ENCODE data around the gene PDGFB. TPM values are rescaled to one million over a fixed set of nuclear protein-coding genes. Genes with fewer than 3 reads are reported as not detected.

Gene PDGFB
- total and polyA plus RNA-seq, 2 of the 4 experiments (the other 2 are of a cell fraction): 0.07 TPM; not detected in 1

- Histone ChIP-seq H3K56ac (ENCODE audit: extremely low read depth, insufficient read depth, low read length) (no peak overlapping the region), H2AK5ac (ENCODE audit: low read depth, low read length) (0 out of 2 replicates have a peak overlapping the region, but pooled peaks have one; percentile 43), H2BK20ac (ENCODE audit: low read depth, low read length) (no peak overlapping the region), H2BK15ac (ENCODE audit: low read depth, low read length) (no peak overlapping the region), H3K79me1 (ENCODE audit: low read depth in 1 of 2, low read length in 2 of 2) (peaks cover 0 to 8% of the 10 kb centered on the region in 2 experiments; a peak in 1 of 4 replicates), H4K5ac (ENCODE audit: low read depth, low read length) (no peak overlapping the region), H2AK9ac (replicated peaks; ENCODE audit: low read depth, low read length, poor library complexity) (no peak overlapping the region), H3K4me2 (ENCODE audit: low read depth, low read length) (no peak overlapping the region), H3K14ac (replicated peaks; ENCODE audit: low read depth, low read length) (no peak overlapping the region), H3K27me3 (ENCODE audit: control insufficient read depth, insufficient read depth, low read length) (peaks cover 38% of the 10 kb centered on the region), H2BK120ac (ENCODE audit: low read depth, low read length) (no peak overlapping the region), H4K91ac (ENCODE audit: insufficient read depth, low read depth, low read length) (no peak overlapping the region), H2AFZ (replicated peaks; ENCODE audit: low read length, poor library complexity) (no peak overlapping the region), H4K20me1 (ENCODE audit: insufficient read depth, low read length) (no peaks in the 10 kb centered on the region), H3K36me3 (ENCODE audit: control insufficient read depth, insufficient read depth, low read length) (no peaks in the 10 kb centered on the region), H4K8ac (ENCODE audit: low read depth in 2 of 2, low read length in 2 of 2) (no peak overlapping the region), H3K9me1 (ENCODE audit: insufficient read depth, low read length) (peaks cover 15% of the 10 kb centered on the region), H3K9me3 (ENCODE audit: control insufficient read depth, insufficient read depth, low read length) (no peaks in the 10 kb centered on the region), H3K9ac (ENCODE audit: low read depth, low read length) (no peak overlapping the region), H3K27ac (ENCODE audit: insufficient read depth, low read length) (no peak overlapping the region), H3K23ac (ENCODE audit: low read depth, low read length) (no peak overlapping the region), H3K4me1 (ENCODE audit: control insufficient read depth, insufficient read depth, low read length) (peaks cover 19% of the 10 kb centered on the region), H3K4me3 (ENCODE audit: insufficient read depth, low read depth, low read length) (no peak overlapping the region), H3K4ac (ENCODE audit: low read depth, low read length) (no peak overlapping the region), H3K18ac (ENCODE audit: low read depth, low read length) (no peak overlapping the region), H2BK5ac (ENCODE audit: low read depth, low read length, poor library complexity, severe bottlenecking) (no peak overlapping the region)
- DNase-seq (no peak), ATAC-seq (ENCODE audit: low read depth) (no peak)
- in situ Hi-C loops (cut with MboI; ENCODE audit: low sequenced_read_pairs): no loop called here
- dilution Hi-C loops (cut with HindIII; ENCODE audit: low sequenced_read_pairs, unreplicated experiment): no loop called here
- BruUV-seq (replicated peaks): no TSS peak
- TF ChIP-seq FOS (IDR thresholded peaks at IDR 0.05; ENCODE audit: low read depth, low read length): no peak
- ChIA-PET POLR2A (ENCODE audit: unreplicated experiment) (no interaction called here), CTCF (no interaction called here)
- WGBS, 2 experiments (ENCODE audit: extremely low coverage in 2 of 2, insufficient read length in 1 of 2): no CpG with 5 or more reads among the region's 5 CpGs
- intact Hi-C loops (cut with micrococcal nuclease): no loop called here
Observed at GRCh38 chr22:39248254-39248653, 3.5 kb upstream of the PDGFB start.

Measured in IMR-90 (cell line).